Measurements from ENCODE around the gene DBNL.

The DBNL gene

GRCh38 chr7:44095781-44096180 lies 51.3 kb downstream of the DBNL start:
- FAIRE-seq: no peak
- DNase-seq (ENCODE audit: insufficient read length, low spot score): no peak

GRCh38 chr7:44096326-44096881 lies 51.9 kb downstream of the DBNL start:
- FAIRE-seq: peak; percentile 4
- DNase-seq (ENCODE audit: insufficient read length, low spot score): no peak

GRCh38 chr7:44097064-44097932 lies 52.8 kb downstream of the DBNL start:
- DNase-seq (ENCODE audit: insufficient read length, low spot score) (no peak), FAIRE-seq (peak; percentile 90)

GRCh38 chr7:44098092-44099068 lies 53.9 kb downstream of the DBNL start:
- FAIRE-seq (peak; percentile 63), DNase-seq (ENCODE audit: insufficient read length, low spot score) (no peak)

GRCh38 chr7:44099669-44100068 lies 55.2 kb downstream of the DBNL start:
- FAIRE-seq: no peak
- no peak for DNase-seq (ENCODE audit: insufficient read length, low spot score)

- DNase-seq (ENCODE audit: insufficient read length, low spot score): no peak
- FAIRE-seq: no peak
These were observed 56.2 kb downstream of the DBNL start for GRCh38 chr7:44100458-44101302.

- no peak for DNase-seq (ENCODE audit: insufficient read length, low spot score)
- FAIRE-seq: no peak
These were observed 56.9 kb downstream of the DBNL start for GRCh38 chr7:44101303-44101965.

GRCh38 chr7:44101966-44102845 lies 57.7 kb downstream of the DBNL start:
- FAIRE-seq: no peak
- DNase-seq (ENCODE audit: insufficient read length, low spot score): no peak

GRCh38 chr7:44102846-44103565 lies 58.5 kb downstream of the DBNL start:
- DNase-seq (ENCODE audit: insufficient read length, low spot score) (no peak), FAIRE-seq (no peak)

GRCh38 chr7:44103566-44103922 lies 59.0 kb downstream of the DBNL start:
- FAIRE-seq: no peak
- DNase-seq (ENCODE audit: insufficient read length, low spot score): no peak

GRCh38 chr7:44103923-44104859 lies 59.7 kb downstream of the DBNL start, which contains the start of gene AEBP1:
TSS of gene AEBP1 (plus strand) at chr7:44104345. CDS start at chr7:44104666, 321 bp downstream.
- FAIRE-seq (no peak), DNase-seq (ENCODE audit: insufficient read length, low spot score) (no peak)

- FAIRE-seq (peak; percentile 61), DNase-seq (ENCODE audit: insufficient read length, low spot score) (no peak)
These were observed 60.6 kb downstream of the DBNL start for GRCh38 chr7:44104860-44105771.

GRCh38 chr7:44105832-44106231 lies 61.3 kb downstream of the DBNL start:
- DNase-seq (ENCODE audit: insufficient read length, low spot score): no peak
- no peak for FAIRE-seq

- DNase-seq (ENCODE audit: insufficient read length, low spot score): no peak
- no peak for FAIRE-seq
These were observed 62.0 kb downstream of the DBNL start for GRCh38 chr7:44106311-44107065.
